SJCRH30 (cell line): ENCODE results near the gene CCDC63. TPM values are rescaled to one million over a fixed set of nuclear protein-coding genes. Genes with fewer than 3 reads are reported as not detected.

ENCODE experiments used
- DNase-seq, 2 experiments: peaks; one replicate each; pipeline ENCODE4 v3.0.0-alpha.2; 2015 to 2020
- H3K27ac ChIP-seq: fragments of 250-450 bp; sonication (Bioruptor Pico); 2 replicates; pipeline ENCODE4 v1.5.1; 2020; ENCODE audit warnings: mild to moderate bottlenecking, moderate library complexity
- H3K27me3 ChIP-seq: fragments of 250-450 bp; sonication (Bioruptor Pico); 2 replicates; pipeline ENCODE4 v1.5.1; 2020; ENCODE audit warnings: mild to moderate bottlenecking, moderate library complexity
- H3K36me3 ChIP-seq: fragments of 250-450 bp; sonication (Bioruptor Pico); 2 replicates; pipeline ENCODE4 v1.5.1; 2020; ENCODE audit warnings: mild to moderate bottlenecking, moderate library complexity
- H3K4me1 ChIP-seq: fragments of 250-450 bp; sonication (Bioruptor Pico); 2 replicates; pipeline ENCODE4 v1.5.1; 2020; ENCODE audit warnings: mild to moderate bottlenecking, moderate library complexity
- H3K4me3 ChIP-seq: fragments of 250-450 bp; sonication (Bioruptor Pico); 2 replicates; pipeline ENCODE4 v1.5.1; 2020; ENCODE audit warnings: mild to moderate bottlenecking, moderate library complexity
- H3K9me3 ChIP-seq: fragments of 250-450 bp; sonication (Bioruptor Pico); replicated peaks from 2 replicates; pipeline ENCODE4 v1.5.1; 2020; ENCODE audit warnings: mild to moderate bottlenecking, moderate library complexity
- total RNA-seq: library from RNA; depleted of rRNA; stranded (reverse); fragments of >200 nt; shearing (Covaris generic); gene quantifications from 2 replicates; pipeline ENCODE4 v1.2.3, GENCODE V29; 2014

Gene CCDC63
- total RNA-seq, 1 experiment from 2014 or later, result not detected

DNA sequence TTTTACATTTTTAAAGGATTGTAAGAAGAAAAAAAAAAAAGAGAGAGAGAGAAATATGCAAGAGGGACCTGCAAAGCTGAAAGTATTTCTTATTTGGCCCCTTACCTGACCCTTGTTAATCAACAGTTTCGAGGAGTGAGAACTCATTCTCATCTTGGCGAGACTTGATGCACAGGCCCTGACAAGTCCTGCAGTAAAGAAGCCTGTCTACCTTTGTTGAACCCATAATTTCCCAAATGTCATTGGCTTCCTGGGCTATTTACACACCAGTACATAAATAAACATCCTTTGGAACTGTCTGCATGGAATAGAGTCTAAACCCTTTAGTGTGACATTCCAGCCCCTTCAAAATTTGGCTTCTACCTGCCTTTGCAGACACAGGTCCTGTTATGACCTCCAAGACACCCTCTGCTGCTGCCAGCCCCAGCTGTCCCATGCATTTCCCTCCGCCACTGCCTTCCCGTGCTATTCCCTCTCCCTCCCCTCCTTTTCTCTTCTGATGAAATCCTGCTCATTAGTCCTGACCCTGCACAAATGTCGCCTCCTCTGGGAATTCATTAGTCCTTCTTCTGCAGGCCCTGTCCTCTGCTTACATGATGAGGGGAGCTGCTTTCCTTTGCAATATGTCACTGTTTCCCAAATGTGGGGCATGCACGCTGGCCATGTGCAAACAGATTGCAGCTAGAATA, 38.5 kb downstream of the CCDC63 start:
- Histone ChIP-seq H3K27ac (no peak overlapping the region), H3K4me3 (no peak overlapping the region), H3K4me1 (no peaks in the 10 kb centered on the region), H3K36me3 (no peaks in the 10 kb centered on the region), H3K9me3 (no peaks in the 10 kb centered on the region), H3K27me3 (no peaks in the 10 kb centered on the region)
- DNase-seq, result no peak

DNA sequence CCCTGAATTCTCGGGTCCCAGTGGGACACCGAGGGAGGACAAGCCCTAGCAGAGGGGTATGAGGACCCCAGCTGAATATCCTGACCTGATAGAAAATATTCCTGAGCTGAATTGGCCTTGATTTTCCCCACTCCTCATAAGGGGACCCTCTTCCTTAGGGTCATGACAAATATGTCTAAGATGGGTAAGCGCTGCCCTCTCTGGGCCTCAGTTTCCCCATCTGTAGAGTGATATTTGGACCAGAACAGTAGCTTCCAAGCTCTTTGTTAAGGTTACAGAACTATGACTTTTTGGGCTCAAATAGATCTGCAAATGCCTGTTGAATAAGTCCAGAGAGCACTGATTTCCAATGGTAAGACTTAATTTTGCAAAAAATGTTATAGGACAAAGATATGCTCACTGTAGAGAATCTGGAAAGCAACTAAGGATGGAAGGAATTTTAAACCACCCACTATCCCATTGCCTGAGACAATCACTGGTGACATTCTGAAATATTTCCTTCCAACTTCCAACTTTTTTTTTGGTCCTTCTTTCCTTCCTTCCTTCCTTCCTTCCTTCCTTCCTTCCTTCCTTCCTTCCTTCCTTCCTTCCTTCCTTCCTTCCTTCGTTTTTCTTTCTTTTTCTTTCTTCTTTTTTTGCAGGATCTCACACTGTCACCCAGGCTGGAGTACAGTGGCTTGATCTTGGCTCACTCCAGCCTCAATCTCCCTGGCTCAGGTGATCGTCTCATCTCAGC, 41.6 kb downstream of the CCDC63 start:
- Histone ChIP-seq H3K4me3 (no peak overlapping the region), H3K27me3 (peaks cover 5% of the 10 kb centered on the region; the same call in 1 of the 2 replicates), H3K27ac (no peak overlapping the region), H3K9me3 (no peaks in the 10 kb centered on the region), H3K36me3 (no peaks in the 10 kb centered on the region), H3K4me1 (no peaks in the 10 kb centered on the region)
- no peak for DNase-seq

DNA sequence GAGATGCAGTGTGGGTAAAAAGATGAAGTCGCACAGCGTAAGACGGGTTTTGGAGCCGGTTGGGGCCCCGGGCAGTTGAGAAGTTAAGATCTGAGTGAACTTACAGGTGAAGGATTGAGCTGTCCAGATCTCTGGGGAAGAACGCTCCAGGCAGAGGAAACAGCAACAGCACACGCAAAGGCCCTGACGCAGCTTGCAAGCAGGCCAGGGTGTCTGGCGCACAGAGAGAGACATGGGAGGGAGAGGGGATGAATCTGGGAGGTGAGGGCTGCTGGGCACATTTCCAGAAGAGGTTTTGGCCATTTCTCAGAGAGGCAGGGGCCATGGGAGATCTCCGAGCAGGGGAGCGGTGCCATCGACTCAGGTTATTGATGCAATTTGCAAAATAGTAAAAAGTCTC, 42.6 kb downstream of the CCDC63 start:
- Histone ChIP-seq H3K4me3 (no peak overlapping the region), H3K9me3 (0 out of 2 replicates have a peak, but pooled peaks cover 3% of the 10 kb centered on the region), H3K4me1 (no peaks in the 10 kb centered on the region), H3K27me3 (peaks cover 5% of the 10 kb centered on the region; the same call in 1 of the 2 replicates), H3K27ac (no peak overlapping the region), H3K36me3 (no peaks in the 10 kb centered on the region)
- no peak for DNase-seq

DNA sequence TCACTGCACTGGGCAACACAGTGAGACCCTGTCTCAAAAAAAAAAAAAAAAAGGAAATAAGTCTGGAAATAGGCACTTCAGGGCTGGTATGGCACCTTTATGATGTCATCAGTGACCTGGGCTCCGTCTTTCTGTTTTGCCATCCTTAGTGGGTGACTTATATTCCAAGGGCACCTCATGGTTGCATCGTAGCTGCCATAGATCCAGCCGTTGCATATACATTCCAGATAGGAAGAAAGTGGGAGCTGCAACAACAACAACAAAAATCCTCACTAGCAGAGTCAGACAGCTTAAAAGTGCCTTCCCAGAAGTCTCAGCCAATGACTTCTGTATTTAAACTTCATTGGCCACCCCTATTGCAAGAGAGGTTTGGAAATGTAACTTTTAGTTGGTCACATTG, 47.2 kb downstream of the CCDC63 start:
- Histone ChIP-seq H3K27me3 (peaks cover 5% of the 10 kb centered on the region; the same call in 1 of the 2 replicates), H3K9me3 (0 out of 2 replicates have a peak, but pooled peaks cover 3% of the 10 kb centered on the region), H3K36me3 (no peaks in the 10 kb centered on the region), H3K4me3 (no peak overlapping the region), H3K4me1 (no peaks in the 10 kb centered on the region), H3K27ac (no peak overlapping the region)
- DNase-seq, result no peak

DNA sequence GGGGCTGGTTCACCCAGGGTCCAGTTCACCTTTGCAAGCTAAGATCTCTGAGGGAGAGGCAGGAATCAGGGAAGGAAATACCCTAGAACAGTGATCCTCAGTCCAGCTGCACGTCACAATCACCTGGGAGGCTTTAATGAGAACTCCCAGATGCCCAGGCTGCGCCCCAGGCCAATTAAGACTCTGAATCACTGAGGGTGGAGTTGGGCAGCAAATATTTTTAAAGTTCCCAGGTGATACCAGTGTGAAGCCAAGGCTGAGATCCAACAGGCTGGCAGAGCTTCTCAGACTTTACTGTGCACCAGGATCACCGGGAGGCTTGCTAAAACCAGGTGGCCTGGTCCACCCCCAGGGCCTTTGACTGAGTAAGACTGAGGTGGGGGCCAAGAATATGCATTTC, 49.8 kb downstream of the CCDC63 start:
- H3K4me1 ChIP-seq, result no peaks in the 10 kb centered on the region
- H3K27ac ChIP-seq, result no peak overlapping the region
- H3K4me3 ChIP-seq, result no peak overlapping the region
- H3K27me3 ChIP-seq, result peaks cover 5% of the 10 kb centered on the region; the same call in 1 of the 2 replicates
- H3K36me3 ChIP-seq, result no peaks in the 10 kb centered on the region
- no peak for DNase-seq
- H3K9me3 ChIP-seq, result 0 out of 2 replicates have a peak, but pooled peaks cover 3% of the 10 kb centered on the region

DNA sequence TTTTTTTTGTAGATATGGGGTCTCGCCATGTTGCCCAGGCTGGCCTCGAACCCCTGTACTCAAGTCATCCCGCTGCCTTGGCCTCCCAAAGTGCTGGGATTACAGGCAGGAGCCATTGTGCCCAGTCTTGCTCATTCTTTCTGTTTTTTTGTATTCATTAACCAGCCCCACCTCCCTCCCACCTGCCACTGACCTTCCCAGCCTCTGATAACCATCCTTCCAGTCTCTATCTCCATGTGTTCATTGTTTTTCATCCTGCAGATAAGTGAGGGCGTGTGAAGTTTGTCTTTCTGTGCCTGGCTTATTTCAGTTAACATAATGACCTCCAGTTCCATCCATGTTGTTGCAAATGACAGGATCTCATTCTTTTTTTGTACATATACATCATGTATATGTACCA, 54.6 kb downstream of the CCDC63 start:
- DNase-seq, result no peak
- Histone ChIP-seq H3K4me1 (no peaks in the 10 kb centered on the region), H3K36me3 (no peaks in the 10 kb centered on the region), H3K4me3 (no peak overlapping the region), H3K27ac (no peak overlapping the region), H3K27me3 (no peaks in the 10 kb centered on the region), H3K9me3 (no peaks in the 10 kb centered on the region)

DNA sequence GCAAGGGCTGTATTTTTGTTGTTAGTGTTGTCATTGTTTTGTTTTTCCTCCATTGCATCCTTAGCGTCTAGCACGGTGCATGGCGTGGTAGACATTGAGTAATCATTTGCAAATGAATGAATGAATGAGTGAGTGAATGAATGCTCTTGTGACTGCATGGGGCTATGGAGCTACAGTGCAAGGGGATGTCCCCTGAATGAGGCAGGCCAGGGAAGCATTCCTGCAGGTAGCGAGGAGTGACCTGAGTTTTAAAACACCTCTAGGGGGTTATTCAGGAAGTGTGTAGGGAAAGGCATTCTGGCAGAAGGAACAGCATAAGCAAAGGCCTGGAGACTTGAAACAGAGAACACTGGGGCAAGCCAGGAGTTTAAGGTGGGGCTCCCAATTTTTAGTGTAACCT, 56.7 kb downstream of the CCDC63 start:
- Histone ChIP-seq H3K27ac (no peak overlapping the region), H3K27me3 (no peaks in the 10 kb centered on the region), H3K9me3 (no peaks in the 10 kb centered on the region), H3K4me1 (no peaks in the 10 kb centered on the region), H3K36me3 (no peaks in the 10 kb centered on the region), H3K4me3 (no peak overlapping the region)
- DNase-seq, result no peak

DNA sequence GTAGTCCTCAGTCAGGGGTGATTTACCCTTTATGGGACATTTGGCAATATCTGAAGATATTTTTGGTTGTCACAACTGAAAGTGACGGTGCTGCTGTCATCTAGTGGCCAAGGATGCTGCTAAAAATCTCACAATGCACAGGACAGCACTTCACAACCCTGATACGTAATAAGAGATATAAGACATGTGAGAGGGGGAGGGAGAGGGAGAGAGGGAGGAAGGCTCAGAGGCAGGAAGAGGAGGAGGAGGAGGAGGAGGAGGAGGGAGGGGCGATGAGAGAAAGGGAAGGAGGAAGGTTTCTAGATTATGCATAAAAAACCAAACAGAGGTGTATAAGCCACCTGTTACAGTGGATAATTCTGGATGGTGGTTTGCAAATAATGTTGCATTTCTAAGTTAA, 59.3 kb downstream of the CCDC63 start:
- no peak for DNase-seq
- no peaks in the 10 kb centered on the region for H3K4me1 ChIP-seq
- no peaks in the 10 kb centered on the region for H3K27me3 ChIP-seq
- no peak overlapping the region for H3K27ac ChIP-seq
- H3K36me3 ChIP-seq, result no peaks in the 10 kb centered on the region
- H3K9me3 ChIP-seq, result no peaks in the 10 kb centered on the region
- no peak overlapping the region for H3K4me3 ChIP-seq

DNA sequence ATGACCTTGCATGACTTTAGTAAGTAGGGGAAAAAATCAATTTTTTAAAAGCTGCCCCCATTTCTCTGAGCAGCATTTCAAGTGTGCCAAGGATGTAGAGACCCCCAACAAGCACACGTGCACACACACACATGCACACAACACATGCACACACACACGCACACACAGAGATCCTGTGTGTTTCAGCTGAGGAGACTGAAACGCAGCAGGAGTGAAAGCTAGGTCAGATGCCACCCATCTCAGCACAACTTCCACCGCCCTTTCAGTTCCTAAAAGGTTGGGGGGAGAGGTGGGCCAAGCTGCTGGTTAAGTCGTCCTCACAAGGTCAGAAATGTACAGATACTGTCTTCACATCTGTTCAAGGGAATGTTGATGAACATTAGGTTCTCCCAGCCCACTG, 59.7 kb downstream of the CCDC63 start:
- Histone ChIP-seq H3K27me3 (no peaks in the 10 kb centered on the region), H3K27ac (no peak overlapping the region), H3K4me1 (no peaks in the 10 kb centered on the region), H3K9me3 (no peaks in the 10 kb centered on the region), H3K4me3 (no peak overlapping the region), H3K36me3 (no peaks in the 10 kb centered on the region)
- no peak for DNase-seq

DNA sequence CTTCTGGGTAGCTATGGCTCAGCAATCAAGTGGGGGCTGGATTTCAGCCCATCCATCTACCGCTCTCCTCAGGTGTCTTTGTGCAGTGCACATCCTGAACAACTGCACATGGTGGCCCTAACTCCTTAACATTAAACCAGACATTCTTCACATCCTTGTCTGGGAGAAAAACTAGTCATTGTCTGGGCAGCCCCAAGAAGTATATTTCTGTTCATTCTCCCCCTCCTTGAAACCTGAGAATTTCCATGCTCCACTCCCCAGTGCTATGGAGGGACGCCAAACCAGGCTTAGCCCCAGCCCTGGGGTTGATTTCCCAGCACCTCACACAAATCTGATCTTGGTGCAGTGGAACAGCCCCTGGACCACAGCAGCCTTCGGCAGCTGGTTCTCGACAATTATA, 60.2 kb downstream of the CCDC63 start:
- no peaks in the 10 kb centered on the region for H3K4me1 ChIP-seq
- no peak for DNase-seq
- H3K4me3 ChIP-seq, result no peak overlapping the region
- no peaks in the 10 kb centered on the region for H3K27me3 ChIP-seq
- no peaks in the 10 kb centered on the region for H3K9me3 ChIP-seq
- H3K36me3 ChIP-seq, result no peaks in the 10 kb centered on the region
- H3K27ac ChIP-seq, result no peak overlapping the region

DNA sequence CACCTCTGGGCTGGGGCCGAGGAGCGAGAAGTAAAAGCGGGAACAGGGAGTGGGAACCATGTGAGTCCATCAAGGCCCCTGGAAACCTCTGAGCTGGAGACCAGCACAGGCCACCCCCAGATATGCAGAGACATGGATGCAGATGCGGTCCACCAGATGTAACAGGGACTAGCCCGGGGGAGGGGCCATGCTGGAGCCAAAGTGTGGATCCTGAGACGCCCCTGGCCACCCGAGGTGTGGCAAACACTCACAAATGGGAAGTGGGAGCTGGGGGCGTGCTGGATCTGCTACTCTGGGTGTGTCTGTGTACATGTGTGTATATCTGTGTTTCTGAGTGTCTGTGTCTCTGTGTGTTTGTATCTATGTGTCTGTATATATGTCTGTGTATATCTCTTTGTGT, 60.8 kb downstream of the CCDC63 start:
- no peaks in the 10 kb centered on the region for H3K9me3 ChIP-seq
- H3K4me3 ChIP-seq, result no peak overlapping the region
- H3K36me3 ChIP-seq, result no peaks in the 10 kb centered on the region
- no peaks in the 10 kb centered on the region for H3K27me3 ChIP-seq
- no peaks in the 10 kb centered on the region for H3K4me1 ChIP-seq
- H3K27ac ChIP-seq, result no peak overlapping the region
- DNase-seq, result no peak

DNA sequence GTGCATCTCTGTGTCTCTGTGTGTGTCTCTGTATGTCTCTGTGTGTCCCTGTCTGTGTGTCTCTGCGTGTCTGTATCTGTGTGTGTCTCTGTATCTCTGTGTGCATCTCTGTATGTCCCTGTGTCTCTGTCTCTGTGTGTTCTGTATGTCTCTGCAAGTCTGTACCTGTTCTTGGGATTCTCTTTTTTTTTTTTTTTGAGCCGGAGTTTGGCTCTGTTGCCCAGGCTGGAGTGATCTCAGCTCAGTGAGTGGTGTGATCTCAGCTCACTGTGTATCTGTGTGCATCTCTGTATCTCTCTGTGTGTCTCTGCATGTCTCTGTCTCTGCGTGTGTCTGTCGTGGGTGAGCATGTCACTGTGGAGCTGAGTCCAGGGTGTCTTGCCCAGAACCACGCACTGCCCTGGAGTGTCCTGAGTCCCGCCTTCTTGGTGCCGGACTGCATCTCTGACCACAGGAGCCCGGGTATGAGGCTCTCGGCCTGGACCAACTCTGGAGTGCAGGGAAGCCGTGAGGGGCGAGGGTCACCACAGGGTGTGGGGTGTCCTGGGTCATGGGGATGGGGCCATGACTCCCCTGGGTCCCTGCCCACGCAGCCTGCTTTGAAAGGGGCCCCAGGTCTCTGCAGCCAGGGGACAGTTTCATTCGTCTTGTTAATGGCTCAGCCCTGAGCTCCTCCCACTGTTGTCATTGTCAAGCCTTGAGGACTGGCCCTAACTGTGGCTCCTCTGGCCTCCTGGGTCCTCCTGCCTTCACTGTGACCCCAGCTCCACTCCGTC, 61.8 kb downstream of the CCDC63 start:
- Histone ChIP-seq H3K4me1 (no peaks in the 10 kb centered on the region), H3K36me3 (no peaks in the 10 kb centered on the region), H3K27ac (no peak overlapping the region), H3K9me3 (no peaks in the 10 kb centered on the region), H3K4me3 (no peak overlapping the region), H3K27me3 (no peaks in the 10 kb centered on the region)
- DNase-seq, result no peak

DNA sequence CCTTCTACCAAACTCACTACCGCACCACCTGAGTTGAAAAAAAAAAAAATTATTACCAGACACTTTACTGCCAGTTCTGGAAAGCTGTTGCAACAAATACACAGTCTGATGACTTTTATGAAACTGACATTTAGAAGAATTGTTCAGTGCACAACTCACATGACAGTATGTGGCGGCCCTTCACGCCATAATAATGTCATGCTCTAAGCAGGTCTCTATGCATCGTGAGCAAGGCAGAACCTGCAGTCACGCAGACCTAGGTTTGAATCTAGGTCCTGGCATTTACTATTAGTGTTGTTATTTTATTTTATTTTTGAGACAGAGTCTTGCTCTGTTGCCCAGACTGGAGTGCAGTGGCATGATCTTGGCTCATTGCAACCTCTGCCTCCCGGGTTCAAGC, 65.5 kb downstream of the CCDC63 start:
- peaks cover 1% of the 10 kb centered on the region; the same call in 1 of the 2 replicates for H3K4me1 ChIP-seq
- H3K27ac ChIP-seq, result no peak overlapping the region
- no peaks in the 10 kb centered on the region for H3K9me3 ChIP-seq
- no peaks in the 10 kb centered on the region for H3K36me3 ChIP-seq
- no peak overlapping the region for H3K4me3 ChIP-seq
- DNase-seq, result no peak
- H3K27me3 ChIP-seq, result no peaks in the 10 kb centered on the region

DNA sequence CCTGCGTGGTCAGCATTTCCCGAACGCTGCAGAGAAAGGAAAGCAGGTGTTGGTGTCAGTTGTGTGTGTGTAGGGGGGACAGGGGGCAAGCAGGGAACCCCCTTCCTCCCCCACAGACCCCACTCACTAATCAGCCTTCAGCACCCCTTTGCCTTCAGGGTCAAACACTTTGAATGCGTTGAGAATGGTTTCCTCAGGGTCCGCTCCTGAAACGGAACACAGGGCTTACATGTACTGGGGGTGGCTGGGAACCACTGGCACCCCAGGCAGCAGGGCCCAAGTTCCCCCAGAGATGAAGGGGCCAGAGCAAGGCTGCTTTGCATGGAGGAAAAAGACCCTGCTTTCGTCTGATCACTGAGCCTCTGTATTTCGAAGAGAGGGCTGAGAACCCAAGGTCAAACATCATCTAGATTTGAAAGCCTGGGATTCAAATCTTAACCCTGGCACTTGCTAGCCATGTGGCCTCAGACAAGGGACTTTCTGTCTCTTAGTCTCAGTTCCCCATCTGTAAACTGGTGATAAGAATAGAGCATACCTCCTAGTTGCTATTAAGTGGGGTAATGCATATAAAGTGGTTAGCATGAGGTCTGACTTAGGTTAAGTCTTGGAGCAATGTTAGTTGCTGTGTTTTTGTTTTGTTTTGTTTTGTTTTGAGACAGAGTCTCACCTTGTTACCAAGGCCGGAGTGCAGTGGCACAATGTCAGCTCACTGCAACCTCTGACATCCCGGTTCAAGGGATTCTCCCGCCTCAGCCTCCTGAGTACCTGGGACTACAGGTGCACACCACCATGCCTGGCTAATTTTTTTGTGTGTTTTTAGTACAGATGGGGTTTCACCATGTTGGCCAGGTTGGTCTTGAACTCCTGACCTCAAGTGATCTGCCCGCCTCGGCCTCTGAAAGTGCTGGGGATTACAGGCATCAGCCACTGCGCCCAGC, 66.6 kb downstream of the CCDC63 start:
- Histone ChIP-seq H3K27ac (no peak overlapping the region), H3K27me3 (no peaks in the 10 kb centered on the region), H3K4me3 (no peak overlapping the region), H3K9me3 (no peaks in the 10 kb centered on the region), H3K4me1 (peaks cover 7% of the 10 kb centered on the region), H3K36me3 (no peaks in the 10 kb centered on the region)
- DNase-seq, result no peak
